A549 (cell line): ENCODE results near the gene HPRT1.
"Not testable (repeated sequence)": the region's sequence is repeated elsewhere in the genome, so short reads cannot be mapped to it uniquely, and the experiment has no call there.

ENCODE experiments used
- BHLHE40 ChIP-seq: IDR thresholded peaks from 2 replicates; pipeline ENCODE4 v1.6.1; 2012; ENCODE audit warnings: low read depth, low read length, inconsistent platforms
- CEBPB ChIP-seq, 2 experiments: fragments of >200 bp in 1 of 2; sonication (Bioruptor Twin) in 1 of 2; formaldehyde crosslinking in 1 of 2; IDR thresholded peaks; 2 replicates each; pipeline ENCODE4 v1.6.1; 2012 to 2016
- CHD2 ChIP-seq: fragments of 150-350 bp; IDR thresholded peaks from 2 replicates; pipeline ENCODE4 v1.6.1; 2014; ENCODE audit warnings: low read length; ENCODE audit not compliant: partially characterized antibody
- CTCF ChIP-seq: fragments of >200 bp; sonication (Bioruptor Twin); formaldehyde crosslinking; IDR thresholded peaks from 3 replicates; pipeline ENCODE4 v1.5.1; 2016
- POLR2A ChIP-seq: IDR thresholded peaks from 2 replicates; pipeline ENCODE4 v1.6.1; 2012; ENCODE audit warnings: mild to moderate bottlenecking, low read length
- RARB ChIP-seq: fragments of 250-450 bp; sonication (Bioruptor Pico); IDR thresholded peaks from 2 replicates; pipeline ENCODE4 v1.8.0; 2021; ENCODE audit warnings: mild to moderate bottlenecking, moderate library complexity
- REST ChIP-seq: fragments of 200-600 bp; sonication (generic); IDR thresholded peaks from 2 replicates; pipeline ENCODE4 v1.6.1; 2016; ENCODE audit warnings: antibody characterized with exemption, mild to moderate bottlenecking, moderate library complexity

- TF ChIP-seq CTCF; BHLHE40; REST; CHD2; RARB (CRISPR knock-in tag); POLR2A; CEBPB (IDR thresholded peaks at IDR 0.05): not testable (repeated sequence)
These were observed 4.5 kb downstream of the HPRT1 start for GRCh38 chrX:134464453-134464852.
